Right atrium auricular region (tissue), 2 donors: ENCODE data around the gene IYD. TPM values are rescaled to one million over a fixed set of nuclear protein-coding genes. Genes with fewer than 3 reads are reported as not detected.
"Not testable (repeated sequence)": the region's sequence is repeated elsewhere in the genome, so short reads cannot be mapped to it uniquely, and the experiment has no call there.

Source experiments
- DNase-seq: peaks from one replicate; pipeline ENCODE4 v3.0.0-alpha.2; 2019; ENCODE audit warnings: low spot score
- H3K27ac ChIP-seq, 2 donors: fragments of 200-600 bp; sonication (generic); 1 replicate in 1 of 2; 2 replicates in 1 of 2; pipeline ENCODE4 v1.5.1; 2016 to 2019
- H3K27me3 ChIP-seq, 2 donors: fragments of 200-600 bp; sonication (generic); one replicate each; pipeline versions ENCODE4 v1.5.1 to v1.6.0; 2017 to 2019
- H3K36me3 ChIP-seq: fragments of 200-600 bp; sonication (generic); one replicate; pipeline ENCODE4 v1.5.1; 2016
- H3K4me1 ChIP-seq, 2 donors: fragments of 200-600 bp; sonication (generic); one replicate each; pipeline versions ENCODE4 v1.5.1 to v1.6.0; 2017 to 2019
- H3K4me3 ChIP-seq, 2 donors: fragments of 200-600 bp; sonication (generic); 1 replicate in 1 of 2; 2 replicates in 1 of 2; pipeline ENCODE4 v1.5.1; 2017 to 2019; ENCODE audit warnings: mild to moderate bottlenecking in 1 of 2, moderate library complexity in 1 of 2
- H3K9me3 ChIP-seq, 2 donors: fragments of 200-600 bp; sonication (generic); one replicate each; pipeline ENCODE4 v1.5.1; 2019
- CTCF ChIP-seq, 2 donors: fragments of 200-600 bp; sonication (generic); IDR thresholded peaks; one replicate each; pipeline ENCODE4 v1.5.1; 2019; ENCODE audit warnings: antibody characterized with exemption in 2 of 2
- total RNA-seq, 2 donors: library from RNA; depleted of rRNA; stranded (reverse); fragments of >200 nt; gene quantifications; one replicate each; pipeline ENCODE4 v1.1.0, GENCODE V29; 2016

The IYD gene
- total RNA-seq, 2 donors from 2014 or later = not detected

- H3K4me3 ChIP-seq = no peak overlapping the region
- no peaks in the 10 kb centered on the region for H3K9me3 ChIP-seq
- H3K27me3 ChIP-seq = no peaks in the 10 kb centered on the region
- TF ChIP-seq CTCF (IDR thresholded peaks at IDR 0.05) = no peak
- peak; percentile 64 for DNase-seq
- H3K4me1 ChIP-seq = no peaks in the 10 kb centered on the region
- no peaks in the 10 kb centered on the region for H3K36me3 ChIP-seq
- no peak overlapping the region for H3K27ac ChIP-seq
These were observed 4.5 kb downstream of the IYD start for GRCh38 chr6:150373260-150373701.

- H3K36me3 ChIP-seq, H3K4me1 ChIP-seq, H3K27ac ChIP-seq, H3K9me3 ChIP-seq, H3K27me3 ChIP-seq, DNase-seq, H3K4me3 ChIP-seq: not testable (repeated sequence)
These were observed 5.5 kb downstream of the IYD start for GRCh38 chr6:150374346-150374745.

- no peak for TF ChIP-seq CTCF (IDR thresholded peaks at IDR 0.05)
- no peak overlapping the region for H3K27ac ChIP-seq
- no peaks in the 10 kb centered on the region for H3K4me1 ChIP-seq
- no peaks in the 10 kb centered on the region for H3K27me3 ChIP-seq
- H3K9me3 ChIP-seq = no peaks in the 10 kb centered on the region
- DNase-seq = no peak
- no peaks in the 10 kb centered on the region for H3K36me3 ChIP-seq
- H3K4me3 ChIP-seq = no peak overlapping the region
These were observed 8.5 kb downstream of the IYD start for GRCh38 chr6:150377211-150377781.

- Histone ChIP-seq H3K9me3 (no peaks in the 10 kb centered on the region), H3K4me1 (no peaks in the 10 kb centered on the region), H3K27ac (no peak overlapping the region), H3K36me3 (no peaks in the 10 kb centered on the region), H3K27me3 (no peaks in the 10 kb centered on the region), H3K4me3 (no peak overlapping the region)
- no peak for DNase-seq
- TF ChIP-seq CTCF (IDR thresholded peaks at IDR 0.05) = no peak
These were observed 11.4 kb downstream of the IYD start for GRCh38 chr6:150380256-150380655.

GRCh38 chr6:150382171-150382570 lies 13.4 kb downstream of the IYD start:
- no peak for TF ChIP-seq CTCF (IDR thresholded peaks at IDR 0.05)
- no peak overlapping the region for H3K4me3 ChIP-seq
- no peaks in the 10 kb centered on the region for H3K36me3 ChIP-seq
- H3K9me3 ChIP-seq = no peaks in the 10 kb centered on the region
- no peak overlapping the region for H3K27ac ChIP-seq
- DNase-seq = no peak
- H3K27me3 ChIP-seq = no peaks in the 10 kb centered on the region
- H3K4me1 ChIP-seq = no peaks in the 10 kb centered on the region

- no peak for TF ChIP-seq CTCF (IDR thresholded peaks at IDR 0.05)
- DNase-seq = no peak
These were observed 22.6 kb downstream of the IYD start for GRCh38 chr6:150391414-150391813.

More at GRCh38 chr6:150391414-150391813, 22.6 kb downstream of the IYD start:
- Histone ChIP-seq H3K27ac (no peak overlapping the region), H3K36me3 (no peaks in the 10 kb centered on the region), H3K4me3 (no peak overlapping the region), H3K4me1 (no peaks in the 10 kb centered on the region), H3K27me3 (no peaks in the 10 kb centered on the region), H3K9me3 (no peaks in the 10 kb centered on the region)
